IPS-15b (cell line): ENCODE results near the gene TMEM200C.
"Not testable (repeated sequence)": the region's sequence is repeated elsewhere in the genome, so short reads cannot be mapped to it uniquely, and the experiment has no call there.

Experiments
- H3K27me3 ChIP-seq: one replicate; pipeline ENCODE4 v1.6.1; 2013; ENCODE audit warnings: low read length; ENCODE audit not compliant: control insufficient read depth, insufficient read depth
- H3K36me3 ChIP-seq: one replicate; pipeline ENCODE4 v1.6.1; 2013; ENCODE audit warnings: low read length; ENCODE audit not compliant: control insufficient read depth, insufficient read depth
- H3K4me1 ChIP-seq: one replicate; pipeline ENCODE4 v1.6.1; 2013; ENCODE audit warnings: mild to moderate bottlenecking, low read length; ENCODE audit not compliant: control insufficient read depth, insufficient read depth
- H3K4me3 ChIP-seq: one replicate; pipeline ENCODE4 v1.5.1; 2013; ENCODE audit warnings: low read depth, low read length
- H3K9ac ChIP-seq: one replicate; pipeline ENCODE4 v1.6.1; 2013; ENCODE audit warnings: low read depth, mild to moderate bottlenecking, low read length
- H3K9me3 ChIP-seq: one replicate; pipeline ENCODE4 v1.6.1; 2013; ENCODE audit warnings: mild to moderate bottlenecking, low read length; ENCODE audit not compliant: control insufficient read depth, insufficient read depth

Gene TMEM200C

DNA sequence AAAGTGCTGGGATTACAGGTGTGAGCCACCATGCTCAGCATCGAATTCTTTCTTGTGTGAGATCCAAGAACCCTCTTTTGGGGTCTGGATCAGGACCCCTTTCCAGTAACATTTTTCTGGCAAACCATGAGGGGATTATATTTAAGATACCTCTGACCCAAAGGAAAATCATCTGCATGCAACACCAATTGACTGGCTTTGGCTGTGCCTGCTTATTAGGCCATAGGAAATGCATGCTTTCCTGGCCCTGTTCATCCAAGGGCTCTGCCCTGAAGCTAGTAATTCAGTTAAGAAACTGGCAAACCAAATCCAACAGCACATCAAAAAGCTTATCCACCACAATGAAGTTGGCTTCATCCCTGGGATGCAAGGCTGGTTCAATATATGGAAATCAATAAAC lies 33.2 kb downstream of the TMEM200C start:
- H3K9me3 ChIP-seq, H3K9ac ChIP-seq, H3K4me3 ChIP-seq, H3K4me1 ChIP-seq, H3K27me3 ChIP-seq, H3K36me3 ChIP-seq: not testable (repeated sequence)

- no peaks in the 10 kb centered on the region for H3K4me1 ChIP-seq
- H3K9ac ChIP-seq: no peak overlapping the region
- no peak overlapping the region for H3K4me3 ChIP-seq
- H3K9me3 ChIP-seq: no peaks in the 10 kb centered on the region
- no peaks in the 10 kb centered on the region for H3K27me3 ChIP-seq
- H3K36me3 ChIP-seq: no peaks in the 10 kb centered on the region
Measured at GRCh38 chr18:5857180-5857579, 38.1 kb downstream of the TMEM200C start.

DNA sequence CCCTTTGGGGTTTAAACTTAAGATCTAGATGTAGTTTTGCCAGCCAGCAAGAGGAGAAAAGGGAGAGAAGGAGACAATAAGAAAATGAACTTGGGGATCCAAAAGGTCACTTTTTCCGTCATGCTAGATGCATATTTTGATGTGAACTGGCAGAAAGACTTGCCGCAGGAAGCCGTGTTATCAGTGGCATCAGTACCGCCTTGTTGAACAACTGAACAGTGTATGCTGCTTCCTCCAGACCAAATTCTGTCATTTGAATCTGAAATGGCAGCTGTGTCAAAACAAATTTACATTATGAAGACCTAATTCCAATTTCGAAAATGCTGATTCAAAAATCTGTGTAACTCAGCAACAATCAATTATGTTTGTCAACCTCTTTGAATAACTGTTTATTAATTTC lies 42.1 kb downstream of the TMEM200C start:
- H3K4me3 ChIP-seq: no peak overlapping the region

DNA sequence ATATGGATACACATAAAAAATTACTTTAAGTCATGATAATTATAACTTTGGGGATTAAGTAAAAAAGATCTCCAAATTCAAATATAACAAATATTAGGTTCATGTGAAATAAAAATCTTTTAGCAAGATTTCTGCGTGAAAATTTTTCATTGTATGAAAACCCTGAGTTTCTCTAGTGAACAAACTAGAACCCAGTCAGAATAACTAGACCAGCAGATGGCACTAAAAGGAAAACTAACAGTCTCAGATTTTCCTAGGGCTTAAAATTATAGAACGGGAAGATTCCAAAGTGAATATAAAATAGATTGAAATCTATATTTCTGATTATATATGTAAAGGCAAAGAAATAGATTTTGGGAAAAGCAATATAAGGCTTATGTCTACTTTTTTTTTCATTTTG lies 43.3 kb downstream of the TMEM200C start:
- no peaks in the 10 kb centered on the region for H3K4me1 ChIP-seq
- no peak overlapping the region for H3K4me3 ChIP-seq
- H3K36me3 ChIP-seq: no peaks in the 10 kb centered on the region
- H3K27me3 ChIP-seq: no peaks in the 10 kb centered on the region
- H3K9ac ChIP-seq: no peak overlapping the region
- H3K9me3 ChIP-seq: no peaks in the 10 kb centered on the region

More for the DNA sequence above, 42.1 kb downstream of the TMEM200C start:
- no peaks in the 10 kb centered on the region for H3K36me3 ChIP-seq
- H3K4me1 ChIP-seq: no peaks in the 10 kb centered on the region
- no peaks in the 10 kb centered on the region for H3K27me3 ChIP-seq
- H3K9me3 ChIP-seq: no peaks in the 10 kb centered on the region
- no peak overlapping the region for H3K9ac ChIP-seq

DNA sequence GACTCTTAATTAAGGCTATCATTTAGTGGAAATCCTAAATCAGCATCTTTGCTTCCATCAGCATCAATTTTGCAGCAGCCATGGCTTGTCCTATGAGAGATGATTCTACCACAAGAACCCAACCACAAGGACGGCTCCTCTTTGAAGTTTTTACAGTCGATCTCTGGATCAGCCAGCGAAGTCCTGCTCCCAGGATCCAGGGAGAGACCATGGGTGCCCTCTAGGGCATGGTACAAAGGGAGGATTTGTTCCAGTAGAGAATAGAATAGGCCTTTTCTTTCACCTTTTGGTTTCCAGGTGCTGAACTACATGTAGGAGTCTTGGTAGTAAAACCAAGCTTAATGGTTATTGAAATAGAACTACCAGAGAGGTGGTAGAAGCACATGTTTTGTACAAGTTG lies 52.7 kb downstream of the TMEM200C start:
- H3K36me3 ChIP-seq: no peaks in the 10 kb centered on the region
- no peaks in the 10 kb centered on the region for H3K9me3 ChIP-seq
- no peaks in the 10 kb centered on the region for H3K27me3 ChIP-seq
- no peak overlapping the region for H3K9ac ChIP-seq
- no peak overlapping the region for H3K4me3 ChIP-seq
- H3K4me1 ChIP-seq: no peaks in the 10 kb centered on the region

- H3K27me3 ChIP-seq: no peaks in the 10 kb centered on the region
Measured at GRCh38 chr18:5841518-5841917, 53.8 kb downstream of the TMEM200C start.

GRCh38 chr18:5840547-5840946 lies 54.8 kb downstream of the TMEM200C start:
- Histone ChIP-seq H3K9me3 (no peaks in the 10 kb centered on the region), H3K4me3 (no peak overlapping the region), H3K4me1 (no peaks in the 10 kb centered on the region), H3K36me3 (no peaks in the 10 kb centered on the region), H3K9ac (no peak overlapping the region), H3K27me3 (no peaks in the 10 kb centered on the region)

More at GRCh38 chr18:5841518-5841917, 53.8 kb downstream of the TMEM200C start:
- H3K4me1 ChIP-seq: no peaks in the 10 kb centered on the region
- no peaks in the 10 kb centered on the region for H3K9me3 ChIP-seq
- no peak overlapping the region for H3K9ac ChIP-seq
- no peaks in the 10 kb centered on the region for H3K36me3 ChIP-seq
- H3K4me3 ChIP-seq: no peak overlapping the region

- Histone ChIP-seq H3K4me1 (no peaks in the 10 kb centered on the region), H3K36me3 (no peaks in the 10 kb centered on the region), H3K27me3 (no peaks in the 10 kb centered on the region), H3K9ac (no peak overlapping the region), H3K9me3 (no peaks in the 10 kb centered on the region), H3K4me3 (no peak overlapping the region)
Measured at GRCh38 chr18:5840025-5840424, 55.3 kb downstream of the TMEM200C start.

GRCh38 chr18:5839102-5839501 lies 56.2 kb downstream of the TMEM200C start:
- H3K4me3 ChIP-seq: no peak overlapping the region
- no peaks in the 10 kb centered on the region for H3K36me3 ChIP-seq
- H3K27me3 ChIP-seq: no peaks in the 10 kb centered on the region
- no peaks in the 10 kb centered on the region for H3K4me1 ChIP-seq
- no peak overlapping the region for H3K9ac ChIP-seq
- no peaks in the 10 kb centered on the region for H3K9me3 ChIP-seq
